Measurements from ENCODE around the gene MMS19.

MMS19 gene

GRCh38 chr10:97494863-97495506 is 3.2 kb downstream of the MMS19 start:
- DNase-seq (ENCODE audit: low read depth): peak; percentile 80
- no peak overlapping the region for H3K4me3 ChIP-seq (replicated peaks; ENCODE audit: low read depth, low read length)
- TF ChIP-seq CTCF (IDR thresholded peaks at IDR 0.05; ENCODE audit: low read length, missing control alignments): no peak

- H3K4me3 ChIP-seq (replicated peaks; ENCODE audit: low read depth, low read length): no peak overlapping the region
- no peak for DNase-seq (ENCODE audit: low read depth)
- no peak for TF ChIP-seq CTCF (IDR thresholded peaks at IDR 0.05; ENCODE audit: low read length, missing control alignments)
Measured at GRCh38 chr10:97494151-97494550, 4.1 kb downstream of the MMS19 start.

- H3K4me3 ChIP-seq (replicated peaks; ENCODE audit: low read depth, low read length): no peak overlapping the region
- no peak for TF ChIP-seq CTCF (IDR thresholded peaks at IDR 0.05; ENCODE audit: low read length, missing control alignments)
- no peak for DNase-seq (ENCODE audit: low read depth)
Measured at GRCh38 chr10:97490592-97490991, 7.6 kb downstream of the MMS19 start.

GRCh38 chr10:97485647-97486281 is 12.5 kb downstream of the MMS19 start:
- TF ChIP-seq CTCF (IDR thresholded peaks at IDR 0.05; ENCODE audit: low read length, missing control alignments): no peak
- H3K4me3 ChIP-seq (replicated peaks; ENCODE audit: low read depth, low read length): no peak overlapping the region
- DNase-seq (ENCODE audit: low read depth): no peak

GRCh38 chr10:97483921-97484320 is 14.3 kb downstream of the MMS19 start:
- no peak for DNase-seq (ENCODE audit: low read depth)
- H3K4me3 ChIP-seq (replicated peaks; ENCODE audit: low read depth, low read length): no peak overlapping the region
- TF ChIP-seq CTCF (IDR thresholded peaks at IDR 0.05; ENCODE audit: low read length, missing control alignments): no peak

- DNase-seq (ENCODE audit: low read depth): peak; percentile 39
- H3K4me3 ChIP-seq (replicated peaks; ENCODE audit: low read depth, low read length): no peak overlapping the region
- no peak for TF ChIP-seq CTCF (IDR thresholded peaks at IDR 0.05; ENCODE audit: low read length, missing control alignments)
Measured at GRCh38 chr10:97483506-97483905, 14.7 kb downstream of the MMS19 start.

- H3K4me3 ChIP-seq (replicated peaks; ENCODE audit: low read depth, low read length): no peak overlapping the region
Measured at GRCh38 chr10:97482381-97482780, 15.8 kb downstream of the MMS19 start.

More at GRCh38 chr10:97482381-97482780, 15.8 kb downstream of the MMS19 start:
- DNase-seq (ENCODE audit: low read depth): no peak
- no peak for TF ChIP-seq CTCF (IDR thresholded peaks at IDR 0.05; ENCODE audit: low read length, missing control alignments)
